IMR-90 (cell line): ENCODE results near the gene FBXL20. TPM values are rescaled to one million over a fixed set of nuclear protein-coding genes. Genes with fewer than 3 reads are reported as not detected.

Experiments
- ATAC-seq: fragments of 200-7000 bp; cut with Tn5 transposase; 2 replicates; pipeline ENCODE4 v1.9.1; 2020; ENCODE audit warnings: low read depth, mild to moderate bottlenecking, moderate library complexity
- BruUV-seq: library from RNA; stranded (reverse); fragments of 400-500 nt; replicated peaks from 2 replicates; lab custom pipeline; 2021; lab: Mats Ljungman, UMichigan
- CTCF ChIA-PET: fragments of 300-600 bp; formaldehyde crosslinking; extraction: SDS; loops from one replicate; lab custom pipeline; 2021; ENCODE audit warnings: antibody characterized with exemption; lab: Yijun Ruan, JAX
- POLR2A ChIA-PET: fragments of 300-600 bp; sonication (Branson Sonifier 250); formaldehyde crosslinking; loops from one replicate; lab custom pipeline; 2022; ENCODE audit warnings: antibody characterized with exemption; ENCODE audit not compliant: unreplicated experiment; lab: Charles Lee
- DNase-seq: peaks from one replicate; pipeline ENCODE4 v3.0.0; 2013
- H2AFZ ChIP-seq: replicated peaks from 2 replicates; pipeline ENCODE3; 2013; ENCODE audit warnings: low read length, mild to moderate bottlenecking; ENCODE audit not compliant: poor library complexity
- H2AK5ac ChIP-seq: 2 replicates; pipeline ENCODE4 v1.6.1; 2013; ENCODE audit warnings: low read depth, low read length, inconsistent platforms
- H2AK9ac ChIP-seq: replicated peaks from 2 replicates; pipeline ENCODE3; 2013; ENCODE audit warnings: mild to moderate bottlenecking, low read depth, low read length, moderate library complexity; ENCODE audit not compliant: poor library complexity
- H2BK120ac ChIP-seq: 2 replicates; pipeline ENCODE4 v1.6.1; 2013; ENCODE audit warnings: low read depth, low read length, inconsistent platforms
- H2BK15ac ChIP-seq: 3 replicates; pipeline ENCODE4 v1.6.1; 2013; ENCODE audit warnings: low read depth, low read length, inconsistent platforms
- H2BK20ac ChIP-seq: 2 replicates; pipeline ENCODE4 v1.6.1; 2013; ENCODE audit warnings: low read depth, mild to moderate bottlenecking, inconsistent platforms, low read length, moderate library complexity
- H2BK5ac ChIP-seq: 2 replicates; pipeline ENCODE4 v1.6.1; 2013; ENCODE audit warnings: mild to moderate bottlenecking, low read depth, low read length, inconsistent platforms; ENCODE audit not compliant: poor library complexity, severe bottlenecking
- H3K14ac ChIP-seq: replicated peaks from 2 replicates; pipeline ENCODE4 v1.6.1; 2013; ENCODE audit warnings: low read depth, low read length, inconsistent platforms
- H3K18ac ChIP-seq: 2 replicates; pipeline ENCODE4 v1.6.1; 2013; ENCODE audit warnings: low read depth, low read length, control low read depth
- H3K23ac ChIP-seq: 2 replicates; pipeline ENCODE4 v1.6.1; 2013; ENCODE audit warnings: low read depth, low read length, inconsistent platforms
- H3K27ac ChIP-seq: 2 replicates; pipeline ENCODE4 v1.5.1; 2013; ENCODE audit warnings: mild to moderate bottlenecking, control low read depth, low read length; ENCODE audit not compliant: insufficient read depth
- H3K27me3 ChIP-seq: 2 replicates; pipeline ENCODE4 v1.6.1; 2013; ENCODE audit warnings: low read length; ENCODE audit not compliant: control insufficient read depth, insufficient read depth
- H3K36me3 ChIP-seq: 2 replicates; pipeline ENCODE4 v1.6.1; 2013; ENCODE audit warnings: low read length, mixed read lengths; ENCODE audit not compliant: control insufficient read depth, insufficient read depth
- H3K4ac ChIP-seq: 2 replicates; pipeline ENCODE4 v1.6.1; 2013; ENCODE audit warnings: low read depth, low read length, inconsistent platforms
- H3K4me1 ChIP-seq: 2 replicates; pipeline ENCODE4 v1.6.1; 2013; ENCODE audit warnings: low read length, mixed read lengths; ENCODE audit not compliant: control insufficient read depth, insufficient read depth
- H3K4me2 ChIP-seq: 2 replicates; pipeline ENCODE4 v1.6.1; 2013; ENCODE audit warnings: low read depth, mild to moderate bottlenecking, control low read depth, low read length, moderate library complexity
- H3K4me3 ChIP-seq: 2 replicates; pipeline ENCODE4 v1.5.1; 2013; ENCODE audit warnings: low read depth, mild to moderate bottlenecking, control low read depth, low read length, moderate library complexity; ENCODE audit not compliant: insufficient read depth
- H3K56ac ChIP-seq: 2 replicates; pipeline ENCODE4 v1.6.1; 2013; ENCODE audit warnings: low read length, inconsistent platforms; ENCODE audit not compliant: insufficient read depth; ENCODE audit errors: extremely low read depth
- H3K79me1 ChIP-seq, 2 experiments: 2 replicates each; pipeline ENCODE4 v1.6.1; 2013; ENCODE audit warnings: low read length in 2 of 2, inconsistent platforms in 1 of 2, low read depth in 1 of 2
- H3K9ac ChIP-seq: 2 replicates; pipeline ENCODE4 v1.6.1; 2013; ENCODE audit warnings: low read depth, low read length, control low read depth
- H3K9me1 ChIP-seq: 2 replicates; pipeline ENCODE4 v1.6.1; 2013; ENCODE audit warnings: low read length, inconsistent platforms; ENCODE audit not compliant: insufficient read depth
- H3K9me3 ChIP-seq: 2 replicates; pipeline ENCODE4 v1.6.1; 2013; ENCODE audit warnings: low read length; ENCODE audit not compliant: control insufficient read depth, insufficient read depth
- H4K20me1 ChIP-seq: 2 replicates; pipeline ENCODE4 v1.6.1; 2013; ENCODE audit warnings: low read length, inconsistent platforms; ENCODE audit not compliant: insufficient read depth
- H4K5ac ChIP-seq: 2 replicates; pipeline ENCODE4 v1.6.1; 2013; ENCODE audit warnings: mild to moderate bottlenecking, low read depth, low read length, control low read depth
- H4K8ac ChIP-seq, 2 experiments: 2 replicates each; pipeline ENCODE4 v1.6.1; 2013; ENCODE audit warnings: low read depth in 2 of 2, low read length in 2 of 2, control low read depth in 1 of 2, inconsistent platforms in 1 of 2
- H4K91ac ChIP-seq: 2 replicates; pipeline ENCODE4 v1.6.1; 2013; ENCODE audit warnings: low read depth, low read length, inconsistent platforms; ENCODE audit not compliant: insufficient read depth
- MAZ ChIP-seq: IDR thresholded peaks from 2 replicates; pipeline ENCODE4 v1.6.1; 2012; ENCODE audit warnings: low read depth, mild to moderate bottlenecking, low read length, improper control_type of control experiment, moderate library complexity, borderline replicate concordance
- NFE2L2 ChIP-seq: fragments of 150-350 bp; IDR thresholded peaks from 2 replicates; pipeline ENCODE4 v1.6.1; 2016; ENCODE audit warnings: low read depth, mild to moderate bottlenecking, low read length
- WGBS, 2 experiments: methylation state at CpG; one replicate each; pipeline versions ENCODE4 v1.1.5 to v1.1.7; 2013; ENCODE audit warnings: missing lambda C conversion rate in 2 of 2; ENCODE audit not compliant: insufficient read length in 1 of 2; ENCODE audit errors: extremely low coverage in 2 of 2; 5-methylcytosine and 5-hydroxymethylcytosine counted together
- dilution Hi-C: fragments of 300-500 bp; cut with HindIII; formaldehyde crosslinking; loops from one replicate; pipeline ENCODE4 v1.14.3; 2018; ENCODE audit warnings: low sequenced_read_pairs; ENCODE audit not compliant: unreplicated experiment
- in situ Hi-C: fragments of 300-500 bp; cut with MboI; formaldehyde crosslinking; loops from 3 replicates; pipeline ENCODE4 v1.14.3; 2019; ENCODE audit warnings: low sequenced_read_pairs, inconsistent platforms, mixed read lengths
- intact Hi-C: fragments of 100-400 bp; cut with micrococcal nuclease; formaldehyde crosslinking; loops from 2 replicates; pipeline ENCODE4 v1.10.0; 2022
- polyA plus RNA-seq, 3 experiments: library from polyadenylated mRNA; depleted of rRNA; stranded (reverse); fragments of >200 nt; gene quantifications; 2 replicates each; pipeline ENCODE4 v1.2.3, GENCODE V29; 2012; ENCODE audit warnings: low replicate concordance in 1 of 3
- total RNA-seq: library from RNA; depleted of rRNA; stranded (reverse); fragments of >200 nt; gene quantifications from 2 replicates; pipeline ENCODE4 v1.2.3, GENCODE V29; 2012

The FBXL20 gene
- total and polyA plus RNA-seq, 2 of the 4 experiments (the other 2 are of a cell fraction): 4.1 to 13.8 TPM

- no peak overlapping the region for H2BK120ac ChIP-seq
- ATAC-seq (peak; percentile 2), DNase-seq (no peak)
- TF ChIP-seq MAZ: no peak
- no peak for TF ChIP-seq NFE2L2
- H3K79me1 ChIP-seq: peaks cover 5 to 34% of the 10 kb centered on the region in 2 experiments; a peak in 3 of 4 replicates
- no TSS peak for BruUV-seq
- in situ Hi-C loops (loop anchor here (10.0 kb wide), 1 partner anchor 126 kb away; no protein-coding TSS in a partner anchor), dilution Hi-C loops (no loop called here), intact Hi-C loops (loop anchor here (1.0 kb wide), 2 partner anchors 12 to 129 kb away; no protein-coding TSS in a partner anchor)
- H4K8ac ChIP-seq: peak overlapping the region in 1 of 2 experiments; percentile 36; a peak in 2 of 4 replicates
- H3K9me1 ChIP-seq: no peaks in the 10 kb centered on the region
- H3K27ac ChIP-seq: peak overlapping the region; percentile 41
- H3K14ac ChIP-seq: peak overlapping the region; percentile 61; the same call in 1 of the 2 replicates
- H2BK20ac ChIP-seq: no peak overlapping the region
- peak overlapping the region; percentile 66 for H2AK9ac ChIP-seq
- ChIA-PET POLR2A (no interaction called here), CTCF (no interaction called here)
- peaks cover 4% of the 10 kb centered on the region; the same call in 1 of the 2 replicates for H4K20me1 ChIP-seq
- peak overlapping the region; percentile 41 for H2BK5ac ChIP-seq
- no peak overlapping the region for H4K5ac ChIP-seq
- no peak overlapping the region for H2BK15ac ChIP-seq
- no peak overlapping the region for H4K91ac ChIP-seq
- H3K9me3 ChIP-seq: no peaks in the 10 kb centered on the region
- H3K23ac ChIP-seq: peak overlapping the region; percentile 86
- peaks cover 7% of the 10 kb centered on the region for H3K4me1 ChIP-seq
- H3K9ac ChIP-seq: peak overlapping the region; percentile 83
- no peak overlapping the region for H3K4ac ChIP-seq
- peak overlapping the region; percentile 94 for H3K4me2 ChIP-seq
- H3K18ac ChIP-seq: no peak overlapping the region
- peak overlapping the region; percentile 100 for H3K4me3 ChIP-seq
- H3K36me3 ChIP-seq: no peaks in the 10 kb centered on the region
- no peaks in the 10 kb centered on the region for H3K27me3 ChIP-seq
- H3K56ac ChIP-seq: peak overlapping the region; percentile 39; the same call in 1 of the 2 replicates
- H2AFZ ChIP-seq: peak overlapping the region; percentile 98
- 1% methylated on average over 22 of the region's 46 CpGs; no CpG with 5 or more reads in 1 of the 2 experiments for WGBS, 2 experiments
- H2AK5ac ChIP-seq: no peak overlapping the region
These were observed 647 bp downstream of the FBXL20 start for GRCh38 chr17:39400547-39401411.
